SKM-1 (cell line): Measurements from ENCODE around the gene NUDT1.
"Not testable (repeated sequence)": the region's sequence is repeated elsewhere in the genome, so short reads cannot be mapped to it uniquely, and the experiment has no call there.

Source experiments
- DNase-seq: peaks from one replicate; lab custom pipeline; 2025; ENCODE audit not compliant: unreplicated experiment; lab: John Stamatoyannopoulos, UW

NUDT1 gene

DNA sequence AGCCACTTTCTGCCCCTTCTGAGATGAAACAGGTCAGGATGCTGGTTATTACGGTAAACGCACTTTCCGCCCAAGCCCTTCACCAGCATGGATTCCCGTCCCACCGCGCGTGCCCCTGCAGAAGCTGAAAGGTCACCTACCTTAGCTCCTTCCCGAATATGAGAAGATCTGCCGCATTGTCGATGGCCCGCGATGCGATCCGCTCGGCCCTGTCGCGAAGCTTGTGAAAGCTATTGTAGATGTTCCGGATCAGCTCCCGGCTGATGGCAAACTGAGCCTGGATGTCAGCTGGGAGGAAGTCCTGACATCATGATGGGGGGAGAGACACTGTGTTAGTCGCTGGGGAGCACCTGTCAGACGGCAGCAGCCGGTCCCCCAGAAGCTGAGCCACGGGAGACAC, 22.1 kb downstream of the NUDT1 start:
- no peak for DNase-seq

DNA sequence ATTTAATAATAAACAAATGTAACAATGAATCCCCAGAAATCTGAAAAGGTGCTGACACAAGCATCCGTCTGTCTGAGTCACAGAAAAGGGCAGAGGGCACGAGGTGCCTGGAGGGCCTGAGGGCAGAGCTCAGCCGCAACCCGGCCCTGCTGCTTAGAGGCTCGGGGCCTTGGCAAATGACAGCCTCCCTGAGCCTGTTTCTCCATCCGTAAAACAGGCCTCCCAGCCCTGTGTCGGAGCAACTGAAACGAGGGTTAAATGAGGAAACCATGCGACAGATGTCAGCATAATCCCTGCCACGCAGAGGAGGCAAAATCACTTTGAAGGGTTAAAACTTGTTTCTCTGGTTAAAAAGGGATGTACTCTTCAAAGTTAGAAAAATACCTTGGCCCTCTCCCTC, 24.9 kb downstream of the NUDT1 start:
- no peak for DNase-seq

DNA sequence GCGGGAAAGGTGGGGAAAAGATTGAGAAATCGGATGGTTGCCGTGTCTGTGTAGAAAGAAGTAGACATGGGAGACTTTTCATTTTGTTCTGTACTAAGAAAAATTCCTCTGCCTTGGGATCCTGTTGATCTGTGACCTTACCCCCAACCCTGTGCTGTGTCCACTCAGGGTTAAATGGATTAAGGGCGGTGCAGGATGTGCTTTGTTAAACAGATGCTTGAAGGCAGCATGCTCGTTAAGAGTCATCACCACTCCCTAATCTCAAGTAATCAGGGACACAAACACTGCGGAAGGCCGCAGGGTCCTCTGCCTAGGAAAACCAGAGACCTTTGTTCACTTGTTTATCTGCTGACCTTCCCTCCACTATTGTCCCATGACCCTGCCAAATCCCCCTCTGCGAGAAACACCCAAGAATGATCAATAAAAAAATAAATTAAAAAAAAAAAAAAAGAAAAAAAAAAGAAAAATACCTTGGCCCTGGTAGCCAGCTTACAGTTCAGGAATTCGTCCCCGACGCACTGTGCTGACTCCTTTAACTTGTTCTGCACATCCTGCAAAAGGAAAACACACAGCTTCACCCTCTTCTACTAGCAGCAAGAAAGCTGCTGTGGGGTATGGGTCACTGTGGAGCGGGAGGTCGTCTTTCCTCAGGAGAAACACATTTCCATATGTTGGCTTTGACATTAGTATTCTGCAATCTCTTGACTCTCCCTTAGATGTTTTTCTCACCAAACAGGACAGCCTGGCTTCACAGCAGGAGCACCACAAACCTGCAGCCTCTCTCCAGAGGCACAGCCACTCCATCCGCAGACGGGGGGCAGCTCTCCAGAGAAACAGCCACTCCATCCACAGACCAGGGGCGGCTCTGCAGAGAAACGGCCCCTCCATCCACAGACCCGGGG, 27.3 kb downstream of the NUDT1 start:
- DNase-seq: not testable (repeated sequence)

DNA sequence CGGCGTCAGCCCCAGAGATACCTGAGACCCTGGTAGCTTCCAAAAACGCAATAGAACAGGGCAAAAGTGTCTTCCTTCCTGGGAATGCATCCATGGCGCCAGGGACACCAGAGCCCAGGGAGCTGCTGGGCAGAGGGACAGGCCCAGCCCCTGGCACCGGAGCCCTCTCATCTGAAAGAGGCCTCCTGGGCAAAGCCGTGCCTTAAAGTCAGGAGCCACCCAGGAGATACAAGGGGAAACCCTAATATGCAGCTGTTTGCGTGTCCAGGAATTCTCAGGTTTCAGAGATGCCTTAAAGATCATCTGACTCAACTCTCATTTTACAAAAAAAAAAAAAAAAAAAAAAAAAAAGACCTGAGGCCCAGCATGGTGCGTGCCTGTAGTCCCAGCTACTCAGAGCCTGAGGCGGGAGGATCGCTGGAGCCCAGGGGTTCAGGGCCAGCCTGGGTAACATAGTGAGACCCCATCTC, 28.0 kb downstream of the NUDT1 start:
- no peak for DNase-seq

DNA sequence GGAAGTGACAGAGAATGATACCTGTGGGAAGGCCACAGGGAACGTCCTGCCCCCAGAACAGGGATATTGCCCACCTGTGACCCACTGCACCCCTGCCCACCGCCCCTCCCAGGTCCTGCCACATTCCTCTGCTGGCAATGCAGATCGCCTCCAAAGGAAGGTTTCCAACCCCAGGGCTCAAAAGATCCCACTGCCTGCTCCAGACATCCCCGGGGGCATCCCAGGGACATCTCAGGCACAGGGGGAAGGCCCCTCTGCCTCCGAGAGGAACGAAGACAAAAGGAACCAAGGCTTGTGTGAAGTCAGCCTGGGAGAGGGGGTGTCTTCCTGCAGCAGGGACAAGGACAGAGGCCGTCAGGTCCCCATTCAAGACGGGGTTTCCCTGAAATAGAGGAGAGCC, 28.5 kb downstream of the NUDT1 start:
- DNase-seq: no peak

DNA sequence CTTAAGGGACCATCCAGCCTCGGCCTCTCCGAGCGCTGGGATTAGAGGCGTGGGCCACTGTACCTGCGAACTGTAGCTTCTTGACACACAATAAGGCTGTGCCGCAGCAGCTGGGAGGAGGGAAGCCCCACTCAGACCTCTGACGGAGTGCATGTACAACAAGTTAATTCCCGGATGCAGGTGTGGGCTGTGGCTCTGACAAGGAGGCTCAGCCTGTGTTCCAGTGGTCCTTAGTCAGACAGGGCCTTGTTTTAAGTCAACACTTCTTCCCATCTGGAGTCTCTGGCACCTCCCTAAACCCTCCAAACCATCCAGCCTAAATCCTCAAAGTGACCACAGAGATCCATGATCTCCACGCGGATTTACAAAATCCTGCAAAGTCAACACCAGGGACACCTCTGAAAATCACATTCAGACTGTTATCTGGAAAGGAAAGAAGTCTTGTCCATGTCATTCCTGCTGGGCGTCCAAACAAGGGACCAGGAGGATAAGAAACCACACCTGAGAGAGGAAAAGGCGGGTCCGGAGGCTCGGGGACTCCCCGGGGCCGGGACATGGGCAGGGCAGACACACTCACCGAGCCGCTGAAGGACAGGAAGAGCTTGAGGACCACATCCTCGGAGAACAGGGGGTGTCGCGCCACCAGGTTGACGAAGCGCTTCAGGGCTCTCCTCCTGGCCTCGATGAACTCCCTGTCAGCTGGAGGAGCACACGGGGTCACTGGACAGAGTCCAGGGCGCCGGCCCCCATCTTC, 29.4 kb downstream of the NUDT1 start:
- no peak for DNase-seq

DNA sequence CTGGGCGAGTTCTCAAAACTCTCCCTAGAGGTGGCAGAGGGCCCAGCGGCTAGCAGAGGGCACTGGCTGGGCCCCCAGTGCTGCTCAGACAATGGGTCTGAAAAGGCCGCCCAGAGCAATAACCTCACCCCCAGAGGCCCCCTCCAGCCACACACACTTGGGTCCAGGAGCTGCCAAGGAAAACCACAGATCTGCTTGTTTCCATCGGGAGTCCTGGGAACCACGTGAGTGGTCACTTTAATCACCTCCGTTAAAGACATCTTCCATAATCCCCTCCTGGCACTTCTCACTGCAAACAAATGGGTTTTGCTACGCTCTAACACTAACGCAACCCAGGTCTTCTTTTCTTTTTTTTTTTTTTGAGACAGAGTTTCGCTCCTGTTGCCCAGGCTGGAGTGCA, 30.0 kb downstream of the NUDT1 start:
- DNase-seq: no peak

DNA sequence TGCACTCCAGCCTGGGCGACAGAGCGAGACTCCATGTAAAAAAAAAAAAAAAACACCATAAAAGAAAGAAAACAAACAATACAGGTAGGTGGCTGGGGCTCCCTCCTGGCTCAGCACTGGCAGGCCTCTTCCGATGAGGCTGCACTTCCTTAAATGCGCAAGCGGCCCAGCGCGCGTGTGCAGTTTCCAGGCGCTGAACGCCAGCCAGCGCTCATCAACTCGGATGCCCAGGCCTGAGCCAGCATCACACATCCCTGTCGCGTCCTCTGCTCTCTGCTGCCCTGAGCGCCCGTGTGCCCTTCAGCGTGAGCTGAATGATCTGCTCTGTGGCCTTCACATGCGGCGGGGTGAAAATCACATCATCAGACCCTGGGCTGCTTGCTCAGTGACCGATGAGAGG, 31.8 kb downstream of the NUDT1 start:
- no peak for DNase-seq

DNA sequence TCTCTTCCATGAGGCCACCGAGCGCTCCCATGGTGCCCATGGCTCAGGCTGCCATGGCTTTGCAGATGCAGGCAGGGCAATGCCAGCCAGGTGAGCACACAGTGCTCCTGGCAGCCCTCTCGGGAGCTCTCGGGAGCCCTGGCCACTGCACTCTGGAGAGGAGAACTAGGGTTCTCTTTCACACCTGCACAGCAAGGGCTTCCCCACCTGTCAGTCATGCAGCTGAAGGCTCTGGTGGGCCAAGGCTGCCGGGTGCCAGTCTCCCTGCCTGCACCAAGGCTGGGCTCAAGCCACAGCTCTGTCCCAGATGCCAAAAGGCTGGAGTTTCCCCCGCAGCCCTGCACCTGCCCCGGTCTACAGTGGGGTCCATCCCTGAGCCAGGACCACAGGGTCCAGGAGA, 32.6 kb downstream of the NUDT1 start:
- DNase-seq: no peak

DNA sequence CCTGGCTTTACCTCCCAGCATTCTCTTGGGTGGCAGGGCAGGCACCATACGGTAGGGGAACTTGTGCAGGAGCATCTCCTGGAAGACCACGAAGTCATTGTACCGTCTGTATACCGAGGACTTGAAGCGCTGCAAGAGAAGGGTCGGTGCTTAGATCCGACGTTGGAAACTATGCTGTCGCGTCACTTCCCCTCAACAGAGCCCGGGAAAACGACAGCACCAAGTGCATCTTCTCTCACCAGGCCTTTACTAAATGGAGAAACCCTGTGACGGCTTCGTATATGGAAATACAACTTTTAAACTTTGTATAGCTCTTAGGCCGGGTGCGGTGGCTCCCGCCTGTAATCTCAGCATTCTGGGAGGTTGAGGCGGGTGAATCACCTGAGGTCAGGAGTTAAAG, 33.1 kb downstream of the NUDT1 start:
- no peak for DNase-seq

DNA sequence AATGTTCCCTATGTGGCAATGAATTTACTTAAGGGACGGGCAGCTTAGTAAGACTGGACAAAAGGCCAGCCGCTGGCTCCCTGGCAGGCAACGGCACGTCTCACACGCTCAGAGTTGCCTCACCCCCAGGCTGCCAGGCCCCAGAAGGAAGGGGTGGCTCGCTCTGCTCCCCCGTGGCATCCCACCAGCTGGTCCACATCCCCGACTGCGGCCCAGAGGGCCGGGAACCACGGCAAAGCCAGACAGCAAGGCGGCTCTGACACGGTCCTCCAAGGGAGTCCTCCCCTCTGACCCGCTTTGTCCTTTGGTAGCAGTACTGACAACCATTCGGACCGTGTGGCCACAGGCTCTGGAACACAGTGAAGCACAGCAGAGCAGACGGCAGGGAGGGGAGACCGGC, 34.1 kb downstream of the NUDT1 start:
- no peak for DNase-seq

DNA sequence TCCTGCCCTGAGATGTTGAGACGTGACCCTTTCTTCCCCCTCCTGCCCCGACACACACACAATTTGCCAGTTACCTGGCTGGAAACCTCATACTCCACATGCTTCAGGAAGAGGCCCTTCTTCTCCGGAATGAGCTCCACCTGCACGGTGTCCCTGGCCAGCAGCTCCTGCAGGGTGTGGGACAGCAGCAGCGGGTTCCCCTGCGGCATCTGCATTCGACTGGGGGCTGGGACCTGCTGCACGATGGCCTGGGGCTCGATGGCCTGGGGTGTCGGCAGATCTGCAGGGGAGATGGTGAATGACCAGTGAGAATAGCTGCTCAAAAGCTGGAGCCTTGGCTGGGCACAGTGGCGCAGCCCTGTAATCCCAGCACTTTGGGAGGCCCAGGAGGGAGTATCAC, 36.0 kb downstream of the NUDT1 start:
- DNase-seq: no peak

DNA sequence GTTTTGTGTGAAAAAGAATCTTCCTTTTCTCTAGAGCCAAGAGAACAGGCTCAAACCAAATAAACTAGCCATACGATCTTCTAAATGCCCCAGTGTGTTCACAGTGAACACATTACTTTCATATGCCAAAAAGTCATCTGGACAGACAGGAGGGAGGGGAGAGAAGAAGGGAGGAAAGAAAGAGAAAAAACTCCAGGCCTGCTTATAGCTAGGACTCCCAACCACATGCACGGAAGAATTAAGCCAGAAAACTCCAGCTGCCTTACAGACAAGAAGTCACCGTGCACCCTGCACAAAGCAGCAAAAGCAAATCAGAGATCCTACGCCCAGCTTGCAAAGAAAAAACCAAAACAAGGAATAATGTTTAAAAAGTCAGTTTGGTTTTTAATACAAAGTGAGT, 37.9 kb downstream of the NUDT1 start:
- no peak for DNase-seq

DNA sequence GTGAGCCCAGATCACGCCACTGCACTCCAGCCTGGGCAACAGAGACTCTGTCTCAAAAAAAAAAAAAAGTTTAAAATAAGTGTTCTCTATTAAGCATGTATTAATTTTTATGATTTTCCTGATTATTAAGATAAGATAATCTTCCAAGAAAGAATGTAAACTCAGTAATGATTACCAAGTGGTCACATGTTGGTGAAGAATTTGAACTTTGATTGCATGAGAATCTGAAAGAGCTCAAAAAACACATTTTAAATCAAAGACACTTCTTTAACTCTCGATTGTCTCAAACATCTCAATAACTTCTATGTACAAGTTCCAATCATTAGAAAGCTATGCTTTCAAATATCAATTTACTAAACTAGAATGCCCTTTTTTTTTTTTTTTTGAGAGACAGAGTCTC, 38.4 kb downstream of the NUDT1 start:
- DNase-seq: no peak

DNA sequence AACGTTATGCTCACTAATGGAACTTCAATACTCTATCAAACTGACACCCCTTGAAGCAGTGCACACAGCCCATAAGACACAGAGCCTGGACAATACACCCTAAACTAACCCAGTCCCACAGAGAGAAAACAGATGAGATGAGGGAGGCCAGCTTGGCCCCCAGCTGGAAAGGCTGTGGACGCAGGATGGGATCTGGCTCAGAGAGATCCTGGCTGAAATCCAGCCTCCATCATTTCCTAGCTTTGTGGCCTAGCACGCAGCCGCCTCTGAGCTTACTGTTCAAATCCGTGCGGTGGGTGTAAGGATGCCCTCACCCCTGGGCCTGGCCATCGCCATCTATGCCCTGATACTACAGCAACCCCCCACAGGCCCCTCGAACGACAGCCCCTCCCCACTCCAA, 39.5 kb downstream of the NUDT1 start:
- DNase-seq: no peak

DNA sequence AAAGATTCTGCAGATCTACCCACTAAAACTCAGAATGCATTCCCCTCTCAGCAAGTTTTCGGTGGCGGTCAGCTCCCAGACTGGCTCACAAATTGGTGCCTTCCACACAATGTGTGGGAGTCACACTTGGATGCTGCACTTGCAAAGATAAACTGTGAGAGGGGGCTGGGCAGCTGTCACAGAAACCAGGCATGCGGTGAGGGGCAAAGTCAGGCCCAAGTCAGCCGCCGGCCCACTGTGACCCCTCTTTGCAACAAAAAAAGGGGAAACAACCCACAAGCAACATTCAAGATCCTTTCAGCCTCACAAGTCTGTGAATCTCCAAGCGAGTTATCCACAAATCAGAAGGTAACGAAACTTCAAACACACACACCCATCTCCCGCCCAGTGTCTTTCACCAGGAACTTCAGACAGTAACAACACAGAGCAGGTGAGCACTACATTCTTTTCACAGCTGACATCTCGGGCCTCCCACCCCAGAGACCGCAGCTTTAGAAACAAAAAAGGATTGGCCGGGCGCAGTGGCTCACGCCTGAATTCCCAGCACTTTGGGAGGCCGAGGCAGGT, 40.2 kb downstream of the NUDT1 start:
- no peak for DNase-seq

DNA sequence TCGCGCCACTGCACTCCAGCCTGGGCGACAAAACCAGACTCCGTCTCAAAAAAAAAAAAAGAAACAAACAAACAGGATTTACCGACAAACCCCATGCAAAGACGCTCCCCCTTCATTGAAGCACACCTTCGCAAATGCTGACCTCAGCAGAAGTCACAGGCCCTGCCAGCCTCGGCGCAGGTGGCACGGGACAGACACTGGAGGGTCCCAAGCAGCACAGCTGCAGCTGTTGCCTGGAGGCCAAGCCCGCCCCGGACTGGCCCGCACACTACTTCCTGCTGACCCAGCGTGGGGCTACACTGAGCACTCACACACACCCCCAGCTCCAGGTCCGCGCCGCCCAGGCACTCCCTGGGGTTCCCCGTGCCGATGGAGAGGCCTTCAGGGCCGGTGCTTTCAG, 41.0 kb downstream of the NUDT1 start:
- DNase-seq: no peak

DNA sequence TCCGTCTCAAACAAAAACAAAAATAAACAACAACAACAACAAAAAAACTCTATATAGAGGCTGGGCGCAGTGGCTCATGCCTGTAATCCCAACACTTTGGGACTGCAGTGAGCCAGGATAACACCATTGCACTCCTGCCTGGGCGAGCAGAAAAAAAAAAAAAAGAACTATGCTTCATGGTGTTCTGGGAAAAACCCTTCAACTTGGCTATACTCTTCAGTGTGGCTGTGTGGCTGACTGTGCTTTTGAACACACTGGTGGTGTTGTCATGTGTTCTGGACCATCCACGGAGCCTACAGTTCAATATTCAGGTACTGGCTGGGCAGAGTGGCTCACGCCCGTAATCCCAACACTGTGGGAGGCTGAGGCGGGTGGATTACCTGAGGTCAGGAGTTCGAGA, 45.7 kb downstream of the NUDT1 start:
- DNase-seq: no peak

DNA sequence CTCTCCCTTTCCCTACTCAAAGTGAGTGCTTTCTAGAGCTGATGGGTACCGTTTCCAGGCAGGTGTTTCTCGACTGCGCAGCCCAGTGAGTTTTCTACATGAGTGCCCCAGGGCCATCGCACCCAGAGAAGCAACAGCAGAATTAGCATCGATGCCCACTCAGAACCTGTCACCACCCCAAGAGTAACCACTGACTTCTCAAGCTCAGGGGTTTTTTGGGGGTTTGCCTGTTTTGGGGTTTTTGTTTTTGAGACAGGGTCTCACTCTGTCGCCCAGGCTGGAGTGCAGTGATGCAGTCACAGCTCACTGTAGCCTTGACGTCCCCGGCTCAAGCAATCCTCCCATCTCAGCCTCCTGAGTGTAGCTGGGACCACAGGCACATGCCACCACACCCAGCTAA, 46.5 kb downstream of the NUDT1 start:
- no peak for DNase-seq

DNA sequence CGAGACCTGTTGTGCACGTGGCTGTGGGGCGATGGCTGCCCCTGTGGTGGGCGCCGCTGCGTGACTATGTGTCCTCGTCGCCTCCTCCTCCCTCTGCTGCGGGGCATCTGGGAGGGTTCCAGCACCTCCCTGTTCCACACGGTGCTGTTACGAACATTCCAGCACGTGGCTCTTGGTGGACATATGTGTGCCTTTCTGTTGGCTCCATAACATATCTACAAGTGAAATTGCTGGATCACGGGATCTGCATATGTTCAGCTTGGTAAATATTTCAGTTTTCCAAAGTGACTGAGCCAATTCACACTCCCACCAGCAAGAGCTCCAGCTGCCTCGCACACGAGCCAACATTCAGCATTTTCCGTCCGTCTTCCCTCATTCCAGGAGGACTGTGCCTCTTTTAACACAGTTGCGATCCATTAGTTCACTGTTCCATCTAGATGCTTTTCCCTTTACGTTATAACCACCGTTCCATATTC, 47.1 kb downstream of the NUDT1 start:
- no peak for DNase-seq

DNA sequence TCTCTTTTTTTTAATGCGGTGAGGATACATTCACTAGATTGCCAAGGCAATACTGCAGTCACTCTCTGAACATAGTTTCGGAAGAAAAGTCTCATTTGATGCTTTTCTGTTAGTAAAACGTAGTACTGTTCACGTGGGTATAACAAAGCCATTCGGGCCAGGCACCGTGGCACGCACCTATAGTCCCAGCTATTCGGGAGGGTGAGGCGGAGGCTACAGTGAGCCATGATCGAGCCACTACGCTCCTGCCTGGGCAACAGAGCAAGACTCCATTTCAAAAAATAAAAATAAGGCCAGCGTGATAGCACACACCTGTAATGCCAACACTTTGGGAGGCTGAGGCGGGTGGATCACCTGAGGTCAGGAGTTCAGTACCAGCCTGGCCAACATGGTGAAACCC, 47.6 kb downstream of the NUDT1 start:
- no peak for DNase-seq

DNA sequence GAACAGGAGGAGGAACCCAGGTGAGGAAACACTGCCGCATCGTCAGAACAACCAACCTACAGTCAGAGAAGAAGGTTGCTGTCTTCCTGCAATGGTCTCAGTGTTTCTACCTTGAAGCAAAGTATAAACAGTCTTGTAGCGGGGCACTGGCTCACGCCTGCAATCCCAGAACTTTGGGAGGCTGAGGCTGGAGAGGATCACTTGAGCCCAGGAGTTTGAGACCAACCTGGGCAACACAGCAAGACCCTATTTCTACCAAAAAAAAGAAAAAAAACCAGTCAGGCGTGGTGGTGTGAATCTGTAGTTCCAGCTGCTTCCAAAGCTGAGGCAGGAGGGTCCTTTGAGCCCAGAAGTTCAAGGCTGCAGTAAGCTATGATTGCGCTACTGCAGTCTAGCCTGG, 48.9 kb downstream of the NUDT1 start:
- no peak for DNase-seq
